ENCODE measurements around the gene CD1B. TPM values are rescaled to one million over a fixed set of nuclear protein-coding genes. Genes with fewer than 3 reads are reported as not detected.

CD1B gene
- total and polyA plus RNA-seq, 8 donors = 0.12 to 0.41 TPM; not detected in 6

GRCh38 chr1:158362941-158363340, 31.6 kb upstream of the CD1B start:
- intact Hi-C loops (cut with DNase I) = no loop called here
- no peaks in the 10 kb centered on the region for H3K9me3 ChIP-seq
- TF ChIP-seq CTCF (IDR thresholded peaks at IDR 0.05) = no peak
- H3K27me3 ChIP-seq = no peaks in the 10 kb centered on the region
- DNase-seq = no peak
- no peak for ATAC-seq
- no peak overlapping the region for H3K27ac ChIP-seq
- H3K4me1 ChIP-seq = no peaks in the 10 kb centered on the region
- H3K36me3 ChIP-seq = no peaks in the 10 kb centered on the region
- no peak overlapping the region for H3K4me3 ChIP-seq

- no peak for ATAC-seq
- Histone ChIP-seq H3K27ac (no peak overlapping the region), H3K36me3 (no peaks in the 10 kb centered on the region), H3K4me1 (no peaks in the 10 kb centered on the region), H3K4me3 (no peak overlapping the region), H3K9me3 (no peaks in the 10 kb centered on the region), H3K27me3 (no peaks in the 10 kb centered on the region)
- no peak for TF ChIP-seq CTCF (IDR thresholded peaks at IDR 0.05)
- intact Hi-C loops (cut with DNase I) = no loop called here
- DNase-seq = no peak
These were observed 31.2 kb upstream of the CD1B start for GRCh38 chr1:158362482-158362881.

- TF ChIP-seq CTCF (IDR thresholded peaks at IDR 0.05) = no peak
- no peak for ATAC-seq
- H3K27ac ChIP-seq = no peak overlapping the region
These were observed 26.1 kb upstream of the CD1B start for GRCh38 chr1:158357441-158357840.

GRCh38 chr1:158356616-158357015, 25.3 kb upstream of the CD1B start:
- Histone ChIP-seq H3K36me3 (no peaks in the 10 kb centered on the region), H3K4me3 (no peak overlapping the region), H3K27ac (no peak overlapping the region), H3K27me3 (no peaks in the 10 kb centered on the region), H3K9me3 (no peaks in the 10 kb centered on the region), H3K4me1 (no peaks in the 10 kb centered on the region)
- TF ChIP-seq CTCF (IDR thresholded peaks at IDR 0.05) = no peak
- DNase-seq (no peak), ATAC-seq (no peak)
- intact Hi-C loops (cut with DNase I) = no loop called here

More at GRCh38 chr1:158357441-158357840, 26.1 kb upstream of the CD1B start:
- Histone ChIP-seq H3K9me3 (no peaks in the 10 kb centered on the region), H3K4me1 (no peaks in the 10 kb centered on the region), H3K36me3 (no peaks in the 10 kb centered on the region), H3K27me3 (no peaks in the 10 kb centered on the region), H3K4me3 (no peak overlapping the region)
- no peak for DNase-seq
- intact Hi-C loops (cut with DNase I) = no loop called here

GRCh38 chr1:158355773-158356285, 24.5 kb upstream of the CD1B start:
- no peaks in the 10 kb centered on the region for H3K36me3 ChIP-seq
- DNase-seq (no peak), ATAC-seq (no peak)
- intact Hi-C loops (cut with DNase I) = no loop called here
- no peak for TF ChIP-seq CTCF (IDR thresholded peaks at IDR 0.05)
- no peaks in the 10 kb centered on the region for H3K4me1 ChIP-seq
- no peaks in the 10 kb centered on the region for H3K9me3 ChIP-seq
- H3K27me3 ChIP-seq = no peaks in the 10 kb centered on the region
- no peak overlapping the region for H3K27ac ChIP-seq
- H3K4me3 ChIP-seq = no peak overlapping the region

All from left lung (tissue), 10 donors.